Loucy (cell line): Measurements from ENCODE around the gene ELP2.

ENCODE experiments used
- EZH2phosphoT487 ChIP-seq: fragments of 200-600 bp; IDR thresholded peaks from 2 replicates; pipeline ENCODE4 v1.6.1; 2018; ENCODE audit warnings: antibody characterized with exemption, mild to moderate bottlenecking, moderate library complexity, borderline replicate concordance
- TF ChIP-seq, protein P1 (sequence below): fragments of 200-600 bp; sonication (generic); conservative IDR thresholded peaks from 2 replicates; pipeline ENCODE4 v1.5.1; 2014; ENCODE audit warnings: mild to moderate bottlenecking, antibody characterized with exemption, low read length

DNA sequence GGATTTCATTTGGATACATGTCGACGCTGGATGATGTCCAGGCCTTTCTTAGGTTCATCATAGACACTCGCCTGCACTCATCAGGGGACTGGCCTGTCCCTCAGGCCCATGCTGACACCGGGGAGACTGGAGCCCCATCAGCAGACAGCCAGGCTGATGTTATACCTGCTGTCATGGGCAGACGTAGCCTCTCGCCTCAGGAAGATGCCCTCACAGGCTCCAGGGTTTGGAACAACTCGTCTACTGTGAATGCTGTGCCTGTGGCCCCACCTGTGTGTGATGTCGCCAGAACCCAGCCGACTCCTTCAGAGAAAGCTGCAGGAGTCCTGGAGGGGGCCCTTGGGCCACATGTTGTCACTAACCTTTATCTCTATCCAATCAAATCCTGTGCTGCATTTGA, 85.9 kb downstream of the ELP2 start:
- TF ChIP-seq, protein P1, sequence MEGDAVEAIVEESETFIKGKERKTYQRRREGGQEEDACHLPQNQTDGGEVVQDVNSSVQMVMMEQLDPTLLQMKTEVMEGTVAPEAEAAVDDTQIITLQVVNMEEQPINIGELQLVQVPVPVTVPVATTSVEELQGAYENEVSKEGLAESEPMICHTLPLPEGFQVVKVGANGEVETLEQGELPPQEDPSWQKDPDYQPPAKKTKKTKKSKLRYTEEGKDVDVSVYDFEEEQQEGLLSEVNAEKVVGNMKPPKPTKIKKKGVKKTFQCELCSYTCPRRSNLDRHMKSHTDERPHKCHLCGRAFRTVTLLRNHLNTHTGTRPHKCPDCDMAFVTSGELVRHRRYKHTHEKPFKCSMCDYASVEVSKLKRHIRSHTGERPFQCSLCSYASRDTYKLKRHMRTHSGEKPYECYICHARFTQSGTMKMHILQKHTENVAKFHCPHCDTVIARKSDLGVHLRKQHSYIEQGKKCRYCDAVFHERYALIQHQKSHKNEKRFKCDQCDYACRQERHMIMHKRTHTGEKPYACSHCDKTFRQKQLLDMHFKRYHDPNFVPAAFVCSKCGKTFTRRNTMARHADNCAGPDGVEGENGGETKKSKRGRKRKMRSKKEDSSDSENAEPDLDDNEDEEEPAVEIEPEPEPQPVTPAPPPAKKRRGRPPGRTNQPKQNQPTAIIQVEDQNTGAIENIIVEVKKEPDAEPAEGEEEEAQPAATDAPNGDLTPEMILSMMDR, result no peak
- TF ChIP-seq EZH2phosphoT487, result no peak
